Transverse colon (tissue), 3 donors: ENCODE results near the gene PHF1.

Experiments used
- EP300 ChIP-seq: sonication (generic); formaldehyde crosslinking; IDR thresholded peaks from one replicate; pipeline ENCODE4 v1.6.1; 2017; ENCODE audit warnings: antibody characterized with exemption, low read depth
- POLR2A ChIP-seq: fragments of 450-650 bp; IDR thresholded peaks from one replicate; pipeline ENCODE4 v1.6.1; 2016; ENCODE audit warnings: antibody characterized with exemption, mild to moderate bottlenecking, moderate library complexity
- TF ChIP-seq, protein P1 (sequence below), 5 experiments: fragments of 200-600 bp in 3 of 5; fragments of 450-650 bp in 2 of 5; sonication (generic) in 3 of 5; IDR thresholded peaks; 1 replicate in 2 of 5; 2 replicates in 3 of 5; pipeline ENCODE4 v1.5.1; 2016 to 2017; ENCODE audit warnings: antibody characterized with exemption in 5 of 5, inconsistent platforms in 3 of 5, mild to moderate bottlenecking in 2 of 5, moderate library complexity in 1 of 5

DNA sequence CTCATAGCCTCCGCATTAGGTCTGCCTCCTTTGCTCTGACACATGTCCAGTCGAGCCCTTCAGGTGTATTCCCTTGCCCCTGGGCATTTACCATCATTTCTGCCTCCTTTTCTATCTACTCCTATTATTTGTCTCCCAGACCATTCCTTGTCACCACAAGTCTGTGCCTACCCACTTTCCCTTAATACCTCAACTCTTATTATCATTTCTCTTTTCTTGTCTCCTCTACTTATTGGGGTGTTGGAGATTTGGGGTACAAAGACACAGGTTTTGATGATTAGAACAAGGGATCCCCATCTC lies 10.5 kb downstream of the PHF1 start:
- TF ChIP-seq POLR2A (no peak), EP300 (no peak)
- TF ChIP-seq, protein P1, sequence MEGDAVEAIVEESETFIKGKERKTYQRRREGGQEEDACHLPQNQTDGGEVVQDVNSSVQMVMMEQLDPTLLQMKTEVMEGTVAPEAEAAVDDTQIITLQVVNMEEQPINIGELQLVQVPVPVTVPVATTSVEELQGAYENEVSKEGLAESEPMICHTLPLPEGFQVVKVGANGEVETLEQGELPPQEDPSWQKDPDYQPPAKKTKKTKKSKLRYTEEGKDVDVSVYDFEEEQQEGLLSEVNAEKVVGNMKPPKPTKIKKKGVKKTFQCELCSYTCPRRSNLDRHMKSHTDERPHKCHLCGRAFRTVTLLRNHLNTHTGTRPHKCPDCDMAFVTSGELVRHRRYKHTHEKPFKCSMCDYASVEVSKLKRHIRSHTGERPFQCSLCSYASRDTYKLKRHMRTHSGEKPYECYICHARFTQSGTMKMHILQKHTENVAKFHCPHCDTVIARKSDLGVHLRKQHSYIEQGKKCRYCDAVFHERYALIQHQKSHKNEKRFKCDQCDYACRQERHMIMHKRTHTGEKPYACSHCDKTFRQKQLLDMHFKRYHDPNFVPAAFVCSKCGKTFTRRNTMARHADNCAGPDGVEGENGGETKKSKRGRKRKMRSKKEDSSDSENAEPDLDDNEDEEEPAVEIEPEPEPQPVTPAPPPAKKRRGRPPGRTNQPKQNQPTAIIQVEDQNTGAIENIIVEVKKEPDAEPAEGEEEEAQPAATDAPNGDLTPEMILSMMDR (IDR thresholded peaks at IDR 0.05) = no peak
